Measurements from ENCODE around the gene TBL2.

DNA sequence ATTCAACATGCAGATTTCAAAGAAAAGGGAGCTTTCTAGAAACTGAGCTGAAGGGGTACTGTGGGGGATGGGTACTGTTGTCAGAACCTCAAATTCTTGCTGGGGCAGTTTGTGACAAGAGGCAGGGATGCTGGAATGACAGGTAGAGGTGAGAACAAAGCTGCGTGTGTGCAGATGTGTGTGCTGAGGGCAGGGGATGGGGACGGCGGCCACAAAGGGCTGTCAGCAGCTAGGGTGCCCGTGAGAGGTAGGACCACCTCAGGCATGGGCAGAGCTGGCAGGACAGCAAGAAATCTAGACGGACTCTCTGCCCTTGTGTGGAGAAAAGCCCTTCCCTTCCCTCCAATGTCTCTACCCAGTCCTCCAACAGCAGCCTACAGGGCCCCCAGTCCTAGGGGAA lies 41.9 kb downstream of the TBL2 start:
- TF ChIP-seq, protein P1, sequence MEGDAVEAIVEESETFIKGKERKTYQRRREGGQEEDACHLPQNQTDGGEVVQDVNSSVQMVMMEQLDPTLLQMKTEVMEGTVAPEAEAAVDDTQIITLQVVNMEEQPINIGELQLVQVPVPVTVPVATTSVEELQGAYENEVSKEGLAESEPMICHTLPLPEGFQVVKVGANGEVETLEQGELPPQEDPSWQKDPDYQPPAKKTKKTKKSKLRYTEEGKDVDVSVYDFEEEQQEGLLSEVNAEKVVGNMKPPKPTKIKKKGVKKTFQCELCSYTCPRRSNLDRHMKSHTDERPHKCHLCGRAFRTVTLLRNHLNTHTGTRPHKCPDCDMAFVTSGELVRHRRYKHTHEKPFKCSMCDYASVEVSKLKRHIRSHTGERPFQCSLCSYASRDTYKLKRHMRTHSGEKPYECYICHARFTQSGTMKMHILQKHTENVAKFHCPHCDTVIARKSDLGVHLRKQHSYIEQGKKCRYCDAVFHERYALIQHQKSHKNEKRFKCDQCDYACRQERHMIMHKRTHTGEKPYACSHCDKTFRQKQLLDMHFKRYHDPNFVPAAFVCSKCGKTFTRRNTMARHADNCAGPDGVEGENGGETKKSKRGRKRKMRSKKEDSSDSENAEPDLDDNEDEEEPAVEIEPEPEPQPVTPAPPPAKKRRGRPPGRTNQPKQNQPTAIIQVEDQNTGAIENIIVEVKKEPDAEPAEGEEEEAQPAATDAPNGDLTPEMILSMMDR (IDR thresholded peaks at IDR 0.05 in 4 of 5, conservative IDR thresholded peaks at IDR 0.05 in 1 of 5) = no peak
- no peak for TF ChIP-seq POLR2A (IDR thresholded peaks at IDR 0.05)
